GM18868 (cell line): Measurements from ENCODE around the gene EGF.

Experiments
- ATAC-seq: cut with Tn5 transposase; IDR thresholded peaks from one replicate; pipeline ENCODE4 v1.9.1; 2021; ENCODE audit warnings: mild to moderate bottlenecking, moderate library complexity; ENCODE audit not compliant: unreplicated experiment

The EGF gene

DNA sequence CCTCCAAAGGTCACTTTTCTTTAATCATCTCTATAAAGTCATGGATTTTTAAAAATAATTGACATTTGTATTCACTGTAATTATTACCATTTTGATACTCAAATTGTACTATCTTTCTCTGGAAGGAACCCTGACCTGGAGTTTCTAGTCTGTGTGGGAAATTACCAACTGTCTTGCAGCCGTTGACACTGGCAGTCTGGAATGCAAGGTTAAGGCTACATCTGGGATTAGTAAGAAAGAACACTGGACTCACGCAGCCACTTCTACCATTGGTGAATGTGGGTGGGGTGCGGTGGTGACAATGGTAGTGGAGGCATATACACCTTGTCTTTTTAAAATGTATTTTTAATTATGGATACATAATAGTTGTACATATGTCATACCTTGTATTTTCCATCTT, 40.9 kb downstream of the EGF start:
- ATAC-seq, result no peak

DNA sequence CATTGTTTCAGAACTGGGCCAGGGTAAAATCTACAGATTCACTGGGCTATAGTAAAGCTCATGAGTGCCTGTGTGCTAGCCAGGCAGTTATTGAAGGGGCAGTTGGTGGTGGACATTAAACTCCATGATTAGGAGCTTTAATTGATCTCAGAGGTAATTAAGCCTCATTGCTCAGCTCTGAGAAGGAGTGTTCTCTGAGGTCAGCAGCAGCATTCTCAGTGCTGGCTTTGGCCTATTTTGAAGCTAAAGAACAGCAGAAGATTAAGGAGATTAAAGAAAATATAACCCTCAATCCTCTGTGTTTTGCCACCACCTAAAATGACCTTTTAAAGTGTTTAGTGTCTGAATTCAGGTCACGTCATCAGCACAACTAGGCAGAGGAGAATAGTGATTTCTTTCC, 42.5 kb downstream of the EGF start:
- no peak for ATAC-seq

DNA sequence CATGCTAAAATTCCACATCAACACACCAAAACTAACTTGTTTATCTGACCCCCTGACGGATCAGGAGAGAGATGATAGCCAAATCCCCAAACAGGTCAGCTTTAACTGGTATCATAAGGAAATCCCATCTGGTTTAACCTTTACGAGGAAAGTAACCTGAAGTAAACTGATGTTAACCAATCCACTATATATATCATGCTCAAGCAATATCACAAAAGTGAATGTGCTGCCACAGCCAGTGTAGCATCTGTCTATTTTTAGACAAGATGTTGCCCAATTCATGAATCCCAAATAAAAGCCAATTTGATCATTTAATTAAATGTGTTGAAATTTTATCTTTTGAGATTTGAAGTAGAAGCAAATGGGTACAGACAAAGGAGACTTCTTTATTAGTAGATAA, 44.5 kb downstream of the EGF start:
- ATAC-seq, result no peak

DNA sequence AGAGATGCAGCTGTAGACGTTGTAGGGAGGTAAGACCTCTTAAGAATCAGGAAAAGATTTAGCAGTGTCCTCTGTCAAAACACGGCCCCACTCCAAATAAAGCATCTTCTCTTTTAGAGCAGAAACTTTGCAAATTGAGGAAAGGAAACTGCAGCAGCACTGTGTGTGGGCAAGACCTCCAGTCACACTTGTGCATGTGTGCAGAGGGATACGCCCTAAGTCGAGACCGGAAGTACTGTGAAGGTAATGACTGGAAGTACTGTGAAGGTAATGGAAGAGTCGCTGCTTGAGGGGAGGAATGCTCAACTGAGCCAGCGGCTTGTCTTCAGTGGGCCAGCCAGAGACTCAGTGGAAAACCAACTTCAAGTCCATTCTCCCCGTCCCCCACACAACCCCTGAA, 46.5 kb downstream of the EGF start:
- ATAC-seq, result no peak

DNA sequence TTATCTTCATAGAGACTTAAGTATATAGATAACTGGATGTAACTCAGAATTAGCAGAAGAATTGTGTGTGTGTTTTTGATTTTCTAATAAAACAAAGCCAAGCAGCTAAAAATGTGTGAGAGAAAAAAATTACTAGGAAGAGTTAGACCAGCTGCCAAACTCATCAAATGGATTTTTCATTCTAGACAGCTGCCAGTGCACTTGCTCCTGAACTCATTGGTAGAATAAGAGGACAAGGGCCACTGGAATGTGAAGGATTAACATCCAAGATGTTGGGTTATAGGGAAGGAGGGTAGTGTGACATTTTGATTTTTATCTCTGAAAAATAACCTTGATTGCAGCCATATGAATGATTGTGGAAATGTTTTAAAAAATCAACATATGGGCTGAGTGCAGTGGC, 49.7 kb downstream of the EGF start:
- ATAC-seq, result no peak

DNA sequence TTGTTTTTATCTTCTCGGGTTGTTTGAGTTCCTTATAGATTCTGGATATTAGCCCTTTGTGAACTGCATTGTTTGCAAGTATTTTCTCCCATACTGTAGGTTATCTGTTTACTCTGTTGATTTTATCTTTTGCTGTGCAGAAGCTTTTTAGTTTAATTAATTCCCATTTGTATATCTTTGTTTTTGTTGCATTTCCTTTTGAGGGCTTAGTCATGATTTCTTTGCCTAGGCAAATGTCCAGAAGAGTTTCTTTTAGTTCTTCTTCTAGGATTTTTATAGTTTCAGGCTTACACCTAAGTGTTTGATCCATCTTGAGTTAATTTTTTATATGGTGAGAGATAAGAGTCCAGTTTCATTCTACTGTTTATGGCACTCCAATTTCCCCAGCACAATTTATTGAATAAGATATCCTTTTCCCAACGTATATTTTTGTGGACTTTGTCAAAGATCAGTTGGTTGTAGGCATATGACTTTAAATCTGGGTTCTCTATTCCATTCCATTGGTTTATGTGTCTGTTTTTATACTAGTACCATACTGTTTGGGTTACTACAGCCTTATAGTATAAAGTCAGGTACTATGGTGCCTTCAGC, 54.3 kb downstream of the EGF start:
- ATAC-seq, result no peak

DNA sequence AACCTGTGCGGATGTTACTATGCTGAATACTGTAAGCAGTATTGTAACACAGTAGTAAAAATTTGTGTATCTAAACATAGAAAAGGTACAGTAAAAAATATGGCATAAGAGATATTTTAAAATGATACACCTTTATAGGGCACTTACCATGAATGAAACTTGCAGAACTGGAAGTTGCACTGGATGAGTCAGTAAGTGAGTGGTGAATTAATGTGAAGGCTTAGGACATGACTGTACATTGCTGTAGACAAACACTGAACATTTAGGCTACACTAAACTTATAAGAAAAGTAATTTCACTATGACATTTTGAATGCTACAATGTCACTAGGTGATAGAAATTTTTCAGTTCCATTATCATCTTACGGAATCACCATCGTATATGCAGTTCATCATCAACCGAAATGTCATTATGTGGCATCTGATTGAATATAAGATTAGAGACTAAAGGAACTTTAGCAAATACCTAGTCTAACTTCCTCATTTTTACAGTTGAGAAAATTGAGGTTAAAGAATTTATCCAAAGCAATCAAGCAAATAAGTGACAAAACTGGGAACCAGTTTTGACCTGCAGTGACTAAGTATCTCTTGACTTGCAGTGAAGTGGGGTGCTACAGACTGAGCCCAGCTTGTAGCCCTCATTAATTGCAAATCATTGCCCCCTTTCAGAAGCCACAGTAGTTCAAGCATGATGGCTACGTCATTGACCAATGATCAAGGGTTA, 55.3 kb downstream of the EGF start:
- peak; percentile 65 for ATAC-seq

DNA sequence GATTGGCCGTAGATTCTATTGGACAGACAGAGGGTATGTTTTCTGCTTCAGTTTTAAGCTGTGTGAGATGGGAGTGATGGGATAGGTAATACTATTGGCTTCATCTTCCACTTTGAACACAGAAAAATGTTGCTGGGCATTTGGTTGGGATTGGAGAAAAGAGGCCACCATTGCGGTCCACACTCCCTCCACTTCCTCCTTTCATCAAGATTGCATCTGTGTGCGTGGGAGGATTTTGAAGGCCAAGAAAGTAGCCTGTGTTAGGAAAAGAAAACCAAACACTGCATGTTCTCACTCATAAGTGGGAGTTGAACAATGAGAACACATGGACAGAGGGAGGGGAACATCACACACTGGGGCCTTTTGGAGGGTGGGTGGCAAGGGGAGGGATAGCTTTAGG, 56.4 kb downstream of the EGF start:
- ATAC-seq, result no peak

DNA sequence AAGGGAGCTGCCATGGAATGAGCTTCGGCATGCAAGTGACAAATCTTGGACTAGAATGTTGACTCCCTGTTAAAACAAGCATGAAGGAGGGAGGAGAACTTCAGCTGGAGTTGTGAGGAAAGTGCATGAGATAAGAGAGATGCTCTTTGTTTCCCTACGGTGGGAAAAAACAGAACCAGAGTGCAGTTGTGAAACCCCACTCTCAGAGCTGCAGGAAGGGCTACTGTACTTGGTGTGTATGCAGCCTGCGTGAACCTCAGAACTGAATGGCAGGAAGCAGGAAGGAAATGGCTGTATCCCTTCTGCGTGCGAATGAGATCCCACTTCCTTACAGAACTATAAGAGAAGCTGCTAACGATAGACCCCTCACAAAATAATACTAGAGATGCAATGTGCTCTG, 57.2 kb downstream of the EGF start:
- no peak for ATAC-seq

DNA sequence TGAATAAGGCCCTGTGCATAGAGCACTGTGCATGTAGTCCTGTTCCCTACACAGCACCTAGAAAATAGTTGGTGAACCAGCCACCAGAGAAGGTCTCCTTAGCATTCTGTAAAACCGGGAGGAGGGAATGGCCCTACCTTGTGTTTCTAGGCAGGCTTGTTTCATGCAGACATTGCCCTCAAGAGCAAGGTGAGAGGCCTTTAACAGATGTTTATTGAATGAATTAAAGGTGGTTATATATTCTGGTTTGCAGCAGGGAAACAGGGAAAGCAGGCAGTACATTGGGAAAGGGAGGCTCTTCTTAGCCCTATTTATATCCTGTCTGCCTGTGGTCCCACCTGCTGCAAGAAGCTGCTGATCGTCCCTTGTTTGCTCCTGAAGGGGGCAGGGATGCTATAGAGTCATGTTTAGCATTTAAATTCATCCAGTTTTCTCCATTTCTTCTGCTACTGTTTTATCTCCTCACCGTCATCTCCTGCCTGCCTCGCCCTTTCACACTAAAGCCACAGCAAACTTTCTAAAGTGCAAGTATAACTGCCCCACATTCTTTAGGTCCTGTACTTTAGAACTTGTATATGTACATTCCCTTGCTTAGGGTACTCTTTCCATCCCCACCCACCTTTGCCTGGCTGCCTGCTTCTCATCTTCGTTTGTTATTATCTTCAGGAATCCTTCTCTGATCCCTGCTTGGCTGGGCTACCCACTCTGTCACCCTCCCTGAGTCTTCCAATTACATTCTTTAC, 60.3 kb downstream of the EGF start:
- no peak for ATAC-seq

DNA sequence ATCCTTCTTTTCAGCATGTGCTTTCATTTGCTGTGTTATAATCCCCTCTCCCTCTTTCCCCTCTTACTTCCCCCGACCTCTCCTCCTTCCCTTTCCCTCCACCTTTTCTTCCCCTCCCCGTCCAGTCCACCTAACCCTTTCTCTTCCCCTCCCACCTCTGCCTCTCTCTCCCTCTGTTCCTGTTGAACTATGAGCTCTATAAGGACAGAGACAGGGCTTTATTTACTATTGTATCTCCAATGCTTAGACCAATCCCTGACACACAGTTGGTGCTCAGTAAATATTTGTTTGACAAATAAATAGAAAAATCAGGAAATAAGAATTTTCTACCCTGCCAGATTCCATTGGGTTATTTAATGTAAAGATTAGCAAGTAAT, 60.8 kb downstream of the EGF start:
- ATAC-seq, result no peak

DNA sequence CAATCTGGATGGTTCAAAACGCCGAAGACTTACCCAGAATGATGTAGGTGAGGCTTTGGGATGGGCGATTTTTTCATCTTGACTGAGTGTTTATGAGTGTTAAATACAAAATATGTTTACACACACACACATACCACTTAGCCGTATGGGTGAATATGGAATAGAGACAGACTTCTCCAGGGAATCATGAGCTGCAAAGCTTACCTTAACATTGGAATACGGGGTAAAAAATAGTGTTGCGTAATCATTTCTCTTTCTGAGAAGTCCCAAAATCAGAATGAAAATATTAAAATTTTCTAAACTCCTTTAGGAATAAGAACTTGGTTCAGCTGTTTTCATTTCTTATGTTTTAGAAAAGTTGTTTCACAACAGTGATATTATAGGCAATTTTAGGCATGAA, 63.5 kb downstream of the EGF start:
- ATAC-seq, result no peak

DNA sequence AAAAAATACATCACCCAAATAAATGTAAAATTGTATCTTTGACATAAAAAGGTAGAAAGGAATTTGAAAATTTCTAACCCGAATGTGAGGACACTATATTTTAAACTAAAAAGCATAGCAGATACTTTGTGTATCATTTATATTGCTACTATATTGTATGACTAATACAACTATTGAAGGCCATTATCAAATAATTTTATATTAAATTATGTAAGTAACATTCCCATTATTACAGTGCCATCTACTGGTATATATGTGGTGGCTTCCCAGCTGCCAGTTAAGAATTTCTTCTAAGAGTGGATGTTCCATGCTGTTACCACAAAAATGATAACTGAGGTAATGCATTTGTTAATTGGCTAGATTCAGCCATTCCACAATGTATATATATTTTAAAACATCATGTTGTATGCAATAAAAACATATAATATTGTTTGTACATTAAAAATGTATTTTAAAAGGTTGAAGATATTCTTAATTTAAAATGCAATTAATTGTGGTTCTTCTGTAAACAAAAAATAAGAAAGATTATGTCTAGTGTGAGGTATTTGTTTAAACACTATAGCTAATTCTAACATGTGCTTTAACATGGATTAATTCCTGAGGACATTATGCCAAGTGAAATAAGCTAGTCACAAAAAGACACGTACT, 65.3 kb downstream of the EGF start:
- no peak for ATAC-seq

DNA sequence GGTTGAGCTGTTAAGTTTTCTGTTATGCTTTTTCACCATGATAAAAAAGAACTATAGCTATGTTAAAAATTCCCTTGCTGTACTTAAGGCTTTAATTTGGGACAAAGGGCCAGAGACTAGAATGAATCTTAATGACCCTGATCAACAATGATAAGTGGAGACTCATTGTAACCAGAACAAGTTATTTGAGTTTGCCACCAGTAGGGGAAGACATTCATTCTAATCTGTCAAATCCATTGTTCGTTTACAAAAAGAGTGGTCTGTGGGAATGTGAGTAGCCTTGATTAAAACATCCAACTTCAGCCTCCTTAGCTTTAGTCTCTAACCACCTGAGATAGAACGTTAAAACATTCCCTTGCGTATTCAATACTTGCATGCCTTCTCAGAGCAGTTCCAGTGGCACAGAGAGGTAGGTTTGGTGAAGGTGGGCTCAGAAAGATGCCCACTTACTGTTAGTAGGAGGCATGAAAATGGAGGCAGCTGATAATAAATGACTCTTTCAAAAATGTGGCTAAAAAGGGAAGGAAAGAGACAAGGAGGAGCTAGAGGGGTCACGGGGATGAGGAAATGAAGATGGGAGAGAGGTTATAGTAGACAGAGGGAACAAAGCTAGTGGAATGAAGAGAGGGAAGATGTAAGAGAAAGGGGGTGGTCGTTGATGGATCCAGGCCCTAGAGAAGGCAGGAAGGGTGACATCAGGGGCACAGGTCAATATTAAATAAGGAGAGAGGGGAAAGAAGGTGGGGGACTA, 66.2 kb downstream of the EGF start:
- no peak for ATAC-seq

DNA sequence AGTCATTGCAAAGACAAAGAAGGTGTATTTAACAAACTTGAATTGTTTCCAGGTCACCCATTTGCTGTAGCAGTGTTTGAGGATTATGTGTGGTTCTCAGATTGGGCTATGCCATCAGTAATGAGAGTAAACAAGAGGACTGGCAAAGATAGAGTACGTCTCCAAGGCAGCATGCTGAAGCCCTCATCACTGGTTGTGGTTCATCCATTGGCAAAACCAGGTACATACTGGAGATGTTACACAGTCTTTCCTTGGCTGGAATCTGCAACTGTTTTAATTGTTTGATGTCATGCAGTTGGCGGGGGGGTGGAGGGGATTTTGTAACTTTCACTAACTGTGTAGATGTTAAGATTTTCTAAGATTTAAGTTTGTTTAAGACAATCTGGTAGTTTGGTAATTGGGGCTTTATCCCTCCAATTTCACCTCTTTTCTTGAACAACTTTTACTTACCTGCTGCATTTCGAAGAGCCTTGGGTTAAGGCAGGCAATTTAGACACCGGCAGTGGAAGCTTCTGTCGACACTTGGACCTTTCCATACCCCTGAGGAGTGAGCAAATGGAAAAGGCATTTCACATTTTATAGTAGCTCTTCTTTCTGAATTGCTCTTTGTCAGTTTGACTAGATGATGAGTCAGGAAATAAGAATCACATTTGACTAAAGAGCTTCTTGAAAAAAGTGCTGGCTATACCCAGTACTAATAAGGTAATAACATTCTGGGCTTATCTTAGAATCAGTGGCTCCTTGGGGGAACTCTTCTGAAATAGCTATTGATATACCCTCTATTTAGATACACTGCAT, 67.4 kb downstream of the EGF start:
- no peak for ATAC-seq

DNA sequence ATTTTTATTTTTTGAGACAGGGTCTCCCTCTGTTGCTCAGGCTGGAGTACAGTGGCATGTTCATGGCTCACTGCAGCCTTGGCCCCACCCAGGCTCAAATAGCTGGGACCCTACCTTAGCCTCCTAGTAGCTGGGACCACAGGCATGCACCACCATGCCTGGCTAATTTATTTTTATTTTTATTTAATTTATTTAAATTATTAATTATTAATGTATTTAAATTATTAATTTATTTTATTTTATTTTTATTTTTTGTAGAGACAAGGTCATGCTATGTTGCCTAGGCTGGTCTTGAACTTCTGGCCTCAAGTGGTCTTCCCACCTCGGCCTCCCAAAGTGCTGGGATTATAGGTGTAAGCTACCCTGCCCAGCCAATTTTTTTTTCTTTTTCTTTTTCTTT, 69.3 kb downstream of the EGF start:
- ATAC-seq, result no peak

DNA sequence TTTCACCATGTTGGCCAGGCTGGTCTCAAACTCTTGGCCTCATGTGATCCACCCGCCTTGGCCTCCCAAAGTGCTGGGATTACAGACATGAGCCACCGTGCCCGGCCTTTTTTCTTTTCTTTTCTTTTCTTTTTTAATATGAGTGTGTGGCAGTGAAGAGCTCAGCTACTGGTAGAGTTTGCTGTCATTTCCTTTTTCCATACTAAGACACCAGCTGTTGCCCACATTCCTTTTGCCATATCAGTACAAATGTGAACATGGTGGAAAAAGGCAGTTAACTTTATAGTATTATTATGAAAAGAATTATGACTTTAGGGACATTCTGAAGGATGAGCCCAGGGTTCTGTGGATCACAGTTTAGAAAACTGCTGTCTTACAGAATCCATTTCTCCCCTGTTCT, 69.8 kb downstream of the EGF start:
- ATAC-seq, result no peak

DNA sequence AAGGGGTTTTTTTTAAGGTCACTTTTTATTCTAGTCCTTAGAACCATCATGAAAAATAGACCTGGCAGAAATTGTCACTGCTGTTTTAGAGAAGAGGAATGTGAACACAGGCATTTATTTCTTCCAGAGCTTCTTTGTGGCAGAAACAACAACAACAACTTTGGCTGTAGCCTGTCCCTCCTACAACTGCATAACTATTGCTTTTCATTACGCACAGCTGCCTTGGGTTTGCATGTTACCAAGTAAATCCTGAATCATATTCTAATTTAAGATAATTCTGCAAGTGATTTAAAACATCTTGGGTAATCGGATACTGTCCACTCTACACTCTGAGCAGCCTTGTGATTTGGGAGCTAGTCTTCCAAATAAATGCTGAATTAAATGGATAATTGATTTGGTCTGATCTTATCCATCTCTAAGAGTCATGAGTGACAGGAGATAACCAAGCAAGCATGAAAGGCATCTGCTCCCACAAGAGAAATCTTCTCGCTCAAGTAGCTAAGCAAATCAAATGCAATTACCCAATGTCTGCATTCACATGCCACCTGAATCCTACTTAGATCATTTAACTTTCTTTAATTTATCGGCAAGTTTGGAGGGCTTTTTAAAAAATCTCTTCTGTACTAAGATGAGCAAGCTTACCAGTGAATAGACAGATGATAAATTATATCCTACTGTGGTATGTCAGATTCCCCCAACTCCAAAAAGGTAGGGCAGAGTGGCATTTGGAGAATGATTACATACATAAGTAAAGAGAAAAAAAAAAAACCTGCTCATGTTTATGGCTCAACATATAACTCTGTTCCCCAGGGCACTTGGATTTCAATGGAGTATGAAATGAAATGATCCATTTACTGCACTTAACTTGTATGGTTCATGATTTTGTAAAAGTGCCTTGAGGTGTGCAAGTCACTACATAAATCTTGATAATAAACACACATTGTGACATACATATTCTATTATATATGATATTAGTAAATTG, 73.6 kb downstream of the EGF start:
- no peak for ATAC-seq

DNA sequence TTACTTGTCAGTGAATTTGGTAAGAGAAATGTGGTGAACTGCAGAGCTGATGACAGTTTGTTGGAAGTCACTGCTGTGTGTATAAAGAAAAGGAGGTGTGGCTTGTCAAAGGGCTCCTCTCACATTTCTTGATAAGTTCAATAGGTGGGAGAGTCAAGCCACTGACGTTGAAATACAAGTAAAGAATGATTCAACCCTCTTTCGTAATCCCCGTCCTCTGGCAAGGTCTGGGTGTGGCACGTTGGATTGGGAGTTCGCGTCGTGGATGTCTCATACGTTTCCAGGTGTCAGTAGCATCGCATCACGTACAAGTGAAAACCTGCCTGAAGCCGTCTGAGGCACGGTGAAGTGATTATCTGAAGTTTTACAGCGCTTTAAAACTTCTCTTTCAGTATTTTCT, 76.4 kb downstream of the EGF start:
- ATAC-seq, result no peak
